B cell (primary cell): ENCODE data around the gene FSCB. TPM values are rescaled to one million over a fixed set of nuclear protein-coding genes. Genes with fewer than 3 reads are reported as not detected.

Source experiments
- ATAC-seq: fragments of 200-7000 bp; cut with Tn5 transposase; one replicate; pipeline ENCODE4 v1.10.0; 2021; ENCODE audit warnings: low read depth, mild to moderate bottlenecking, moderate number of reproducible peaks, moderate library complexity
- CTCF ChIA-PET: fragments of 350-600 bp; sonication (Branson Sonifier 250); formaldehyde crosslinking; loops from one replicate; lab custom pipeline; 2021; ENCODE audit warnings: antibody characterized with exemption, inconsistent platforms; lab: Charles Lee
- POLR2A ChIA-PET: fragments of 350-600 bp; sonication (Branson Sonifier 250); formaldehyde crosslinking; loops from one replicate; lab custom pipeline; 2021; ENCODE audit warnings: antibody characterized with exemption; lab: Charles Lee
- DNase-seq: peaks from one replicate; pipeline ENCODE4 v3.0.0; 2013
- H2AFZ ChIP-seq: 2 replicates; pipeline ENCODE4 v1.6.1; 2012; ENCODE audit warnings: mild to moderate bottlenecking, low read depth, low read length; ENCODE audit not compliant: insufficient read depth, poor library complexity, severe bottlenecking
- H3K27ac ChIP-seq, 2 donors: 1 replicate in 1 of 2; 2 replicates in 1 of 2; pipeline ENCODE4 v1.5.1; 2012 to 2013; ENCODE audit warnings: low read length in 2 of 2, mild to moderate bottlenecking in 2 of 2, moderate library complexity in 1 of 2
- H3K27me3 ChIP-seq, 4 experiments: fragments of 200-600 bp in 1 of 4; sonication (generic) in 1 of 4; replicated peaks in 1 of 4; 1 replicate in 2 of 4; 2 replicates in 2 of 4; pipeline versions ENCODE4 v1.6.1 to v1.7.0; 2013 to 2016; ENCODE audit warnings: low read length in 3 of 4, mild to moderate bottlenecking in 2 of 4, mixed read lengths in 1 of 4, moderate library complexity in 1 of 4; ENCODE audit not compliant: insufficient read depth in 4 of 4, control insufficient read depth in 3 of 4; ENCODE audit errors: control extremely low read depth in 1 of 4
- H3K36me3 ChIP-seq, 2 experiments: replicated peaks in 1 of 2; 1 replicate in 1 of 2; 2 replicates in 1 of 2; pipeline versions ENCODE4 v1.6.1 to v1.7.1; 2013; ENCODE audit warnings: low read length in 1 of 2; ENCODE audit not compliant: insufficient read depth in 2 of 2, control insufficient read depth in 1 of 2; ENCODE audit errors: control extremely low read depth in 1 of 2, extremely low read depth in 1 of 2
- H3K4me1 ChIP-seq, 2 donors: fragments of 200-600 bp in 1 of 2; sonication (generic) in 1 of 2; 1 replicate in 1 of 2; 2 replicates in 1 of 2; pipeline versions ENCODE4 v1.5.1 to v1.6.1; 2013 to 2017; ENCODE audit warnings: low read length in 2 of 2; ENCODE audit not compliant: control insufficient read depth in 2 of 2, insufficient read depth in 2 of 2
- H3K4me2 ChIP-seq: replicated peaks from 2 replicates; pipeline ENCODE3; 2012; ENCODE audit warnings: mild to moderate bottlenecking, low read depth, low read length; ENCODE audit not compliant: poor library complexity, severe bottlenecking
- H3K4me3 ChIP-seq, 5 experiments: fragments of 200-600 bp in 1 of 5; sonication (generic) in 1 of 5; 1 replicate in 3 of 5; 2 replicates in 2 of 5; pipeline versions ENCODE4 v1.5.1 to v1.7.0; 2011 to 2016; ENCODE audit warnings: low read length in 4 of 5, mild to moderate bottlenecking in 4 of 5, low read depth in 2 of 5, control low read depth in 1 of 5, moderate library complexity in 1 of 5; ENCODE audit not compliant: insufficient read depth in 1 of 5; ENCODE audit errors: control extremely low read depth in 1 of 5, extremely low read depth in 1 of 5
- H3K79me2 ChIP-seq: fragments of 200-600 bp; sonication (generic); one replicate; pipeline ENCODE4 v1.6.0; 2016; ENCODE audit warnings: low read length; ENCODE audit not compliant: control insufficient read depth, insufficient read depth
- H3K9ac ChIP-seq: fragments of 200-600 bp; sonication (generic); 2 replicates; pipeline ENCODE4 v1.6.1; 2017; ENCODE audit warnings: mild to moderate bottlenecking, low read length, moderate library complexity
- H3K9me3 ChIP-seq, 3 donors: one replicate each; pipeline versions ENCODE4 v1.6.1 to v1.7.1; 2013; ENCODE audit warnings: low read length in 2 of 3; ENCODE audit not compliant: control insufficient read depth in 2 of 3, insufficient read depth in 1 of 3; ENCODE audit errors: control extremely low read depth in 1 of 3
- H4K20me1 ChIP-seq: 2 replicates; pipeline ENCODE4 v1.6.0; 2012; ENCODE audit warnings: mild to moderate bottlenecking, low read length; ENCODE audit not compliant: insufficient read depth, control insufficient read depth, poor library complexity, severe bottlenecking
- H3K27ac Mint-ChIP-seq: one replicate; pipeline ENCODE4 v1.8.0; 2021; ENCODE audit warnings: mixed read lengths
- H3K27me3 Mint-ChIP-seq: one replicate; pipeline ENCODE4 v1.8.0; 2021; ENCODE audit warnings: mixed read lengths
- H3K4me1 Mint-ChIP-seq: one replicate; pipeline ENCODE4 v1.8.0; 2021; ENCODE audit warnings: mixed read lengths
- H3K4me3 Mint-ChIP-seq: one replicate; pipeline ENCODE4 v1.8.0; 2021; ENCODE audit warnings: mixed read lengths
- H3K9me3 Mint-ChIP-seq: one replicate; pipeline ENCODE4 v1.8.0; 2022; ENCODE audit warnings: mixed read lengths; ENCODE audit not compliant: insufficient read depth
- CTCF ChIP-seq: fragments of 200-600 bp; IDR thresholded peaks from one replicate; pipeline ENCODE4 v1.8.0; 2022; ENCODE audit warnings: antibody characterized with exemption, mild to moderate bottlenecking
- EZH2 ChIP-seq: IDR thresholded peaks from 2 replicates; pipeline ENCODE4 v1.6.1; 2012; ENCODE audit warnings: borderline replicate concordance, low read depth, mild to moderate bottlenecking, moderate library complexity, low read length; ENCODE audit not compliant: insufficient read depth, poor library complexity, severe bottlenecking
- WGBS: methylation state at CpG from one replicate; pipeline ENCODE4 v1.1.5; 2013; ENCODE audit warnings: missing lambda C conversion rate; ENCODE audit not compliant: insufficient coverage; 5-methylcytosine and 5-hydroxymethylcytosine counted together
- intact Hi-C: fragments of 100-400 bp; cut with micrococcal nuclease; formaldehyde crosslinking; loops from one replicate; pipeline ENCODE4 v1.10.0; 2022
- polyA plus RNA-seq: library from polyadenylated mRNA; depleted of rRNA; stranded (reverse); fragments of >200 nt; gene quantifications from 2 replicates; pipeline ENCODE4 v1.2.3, GENCODE V29; 2012
- total RNA-seq, 2 donors: library from RNA; stranded (reverse); fragments of 120-200 nt in 1 of 2; gene quantifications; 1 replicate in 1 of 2; 2 replicates in 1 of 2; pipeline versions ENCODE4 v1.2.3 to v1.2.4, GENCODE V29; 2013 to 2022

Gene FSCB
- total and polyA plus RNA-seq, 2 donors (not counting 1 experiment from before 2014, with no cell fraction given): not detected

GRCh38 chr14:44529026-44529425 lies 21.9 kb upstream of the FSCB start:
- DNase-seq: no peak
- no peaks in the 10 kb centered on the region for H3K9me3 ChIP-seq
- H3K4me3 Mint-ChIP-seq: no peak overlapping the region
- no peaks in the 10 kb centered on the region for H3K36me3 ChIP-seq
- no peak overlapping the region for H2AFZ ChIP-seq
- H3K27ac ChIP-seq: no peak overlapping the region
- ATAC-seq: no peak
- H3K27me3 ChIP-seq: no peaks in the 10 kb centered on the region
- CTCF ChIA-PET: interaction anchor here (0.6 kb wide), 1 partner anchor 74 kb away, joined by 3 read pairs; no protein-coding TSS in a partner anchor
- no CpG with 5 or more reads among the region's 1 CpG for WGBS
- H3K4me2 ChIP-seq: no peak overlapping the region
- TF ChIP-seq CTCF: no peak
- TF ChIP-seq EZH2: no peak
- no peaks in the 10 kb centered on the region for H4K20me1 ChIP-seq
- H3K4me1 ChIP-seq: no peaks in the 10 kb centered on the region
- H3K4me3 ChIP-seq: no peak overlapping the region
- H3K27ac Mint-ChIP-seq: no peak overlapping the region
- H3K27me3 Mint-ChIP-seq: no peaks in the 10 kb centered on the region
- no peaks in the 10 kb centered on the region for H3K79me2 ChIP-seq
- intact Hi-C loops: no loop called here
- no peaks in the 10 kb centered on the region for H3K9me3 Mint-ChIP-seq
- H3K9ac ChIP-seq: no peak overlapping the region
- H3K4me1 Mint-ChIP-seq: no peaks in the 10 kb centered on the region
- POLR2A ChIA-PET: no interaction called here

GRCh38 chr14:44528180-44528579 lies 21.1 kb upstream of the FSCB start:
- H3K4me3 ChIP-seq: no peak overlapping the region
- ChIA-PET CTCF (no interaction called here), POLR2A (no interaction called here)
- TF ChIP-seq EZH2 (no peak), CTCF (no peak)
- H3K27ac ChIP-seq: no peak overlapping the region
- DNase-seq: no peak
- no peak for ATAC-seq
- no peak overlapping the region for H3K4me2 ChIP-seq
- H3K4me3 Mint-ChIP-seq: no peak overlapping the region
- no peaks in the 10 kb centered on the region for H4K20me1 ChIP-seq
- no peaks in the 10 kb centered on the region for H3K9me3 ChIP-seq
- no peak overlapping the region for H3K27ac Mint-ChIP-seq
- H3K79me2 ChIP-seq: no peaks in the 10 kb centered on the region
- H3K27me3 ChIP-seq: no peaks in the 10 kb centered on the region
- H3K4me1 Mint-ChIP-seq: no peaks in the 10 kb centered on the region
- H3K9me3 Mint-ChIP-seq: no peaks in the 10 kb centered on the region
- no peak overlapping the region for H2AFZ ChIP-seq
- no peaks in the 10 kb centered on the region for H3K27me3 Mint-ChIP-seq
- H3K36me3 ChIP-seq: no peaks in the 10 kb centered on the region
- H3K4me1 ChIP-seq: no peaks in the 10 kb centered on the region
- no peak overlapping the region for H3K9ac ChIP-seq
- intact Hi-C loops: no loop called here
